Glomerular visceral epithelial cell (primary cell): Measurements from ENCODE around the gene PLEKHF1.
"Not testable (repeated sequence)": the region's sequence is repeated elsewhere in the genome, so short reads cannot be mapped to it uniquely, and the experiment has no call there.

Source experiments
- DNase-seq: peaks from one replicate; pipeline ENCODE4 v3.0.0-alpha.2; 2016; ENCODE audit errors: extremely low spot score

The PLEKHF1 gene

DNA sequence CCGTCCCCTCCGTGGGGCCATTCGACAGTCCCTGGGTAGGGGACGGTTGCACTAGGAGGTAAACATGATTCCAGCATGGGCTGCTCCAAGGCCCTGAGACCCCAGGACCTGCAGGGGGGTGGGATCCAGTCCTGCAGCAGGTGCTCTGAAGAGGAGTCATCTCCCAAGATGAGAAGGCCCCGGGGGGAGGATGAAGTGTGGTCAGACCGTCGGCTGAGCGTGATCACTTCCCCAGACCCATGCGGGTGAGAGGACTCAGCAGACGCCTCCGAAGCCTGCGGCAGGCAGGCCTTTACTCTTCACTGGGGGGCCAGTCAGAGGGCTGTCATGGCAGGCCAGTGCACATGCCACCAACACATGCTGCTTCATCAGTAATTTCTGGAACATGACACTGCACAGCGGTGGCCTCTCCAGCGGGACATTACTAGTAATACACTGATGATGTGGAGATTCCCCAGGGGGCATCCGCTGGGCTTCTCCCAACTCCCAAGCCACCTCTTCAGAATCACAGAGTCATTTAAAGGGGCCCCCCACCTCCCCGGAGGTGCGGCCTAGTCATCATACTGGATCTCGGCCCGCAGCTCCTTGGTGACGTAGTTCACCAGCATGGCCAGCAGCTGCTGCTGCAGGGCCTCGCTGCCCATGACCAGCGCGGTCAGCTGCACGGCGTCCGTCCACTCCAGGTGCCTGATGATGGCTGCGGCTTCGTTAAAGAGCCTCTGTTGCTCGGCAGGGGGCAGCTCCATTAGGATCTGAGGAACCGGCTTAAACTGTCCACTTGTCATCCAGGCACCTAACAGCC is 37.1 kb downstream of the PLEKHF1 start:
- no peak for DNase-seq

DNA sequence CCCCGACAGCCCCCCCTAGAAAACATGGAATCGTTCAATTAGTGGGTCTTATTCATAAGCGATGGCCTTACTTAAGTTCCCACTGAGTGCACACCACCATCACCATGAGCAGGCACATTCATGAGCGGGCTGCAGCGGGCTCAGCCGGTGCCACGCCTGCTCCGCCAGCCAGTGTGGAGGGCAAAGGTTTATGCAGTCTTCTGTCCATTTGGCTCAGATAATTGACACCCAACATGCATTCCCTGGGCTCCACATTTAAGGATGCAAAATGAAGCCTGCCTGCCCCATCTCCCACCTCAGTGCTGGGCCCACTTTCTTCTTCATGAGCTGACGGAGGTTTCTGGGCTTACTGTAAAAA is 37.7 kb downstream of the PLEKHF1 start:
- no peak for DNase-seq

DNA sequence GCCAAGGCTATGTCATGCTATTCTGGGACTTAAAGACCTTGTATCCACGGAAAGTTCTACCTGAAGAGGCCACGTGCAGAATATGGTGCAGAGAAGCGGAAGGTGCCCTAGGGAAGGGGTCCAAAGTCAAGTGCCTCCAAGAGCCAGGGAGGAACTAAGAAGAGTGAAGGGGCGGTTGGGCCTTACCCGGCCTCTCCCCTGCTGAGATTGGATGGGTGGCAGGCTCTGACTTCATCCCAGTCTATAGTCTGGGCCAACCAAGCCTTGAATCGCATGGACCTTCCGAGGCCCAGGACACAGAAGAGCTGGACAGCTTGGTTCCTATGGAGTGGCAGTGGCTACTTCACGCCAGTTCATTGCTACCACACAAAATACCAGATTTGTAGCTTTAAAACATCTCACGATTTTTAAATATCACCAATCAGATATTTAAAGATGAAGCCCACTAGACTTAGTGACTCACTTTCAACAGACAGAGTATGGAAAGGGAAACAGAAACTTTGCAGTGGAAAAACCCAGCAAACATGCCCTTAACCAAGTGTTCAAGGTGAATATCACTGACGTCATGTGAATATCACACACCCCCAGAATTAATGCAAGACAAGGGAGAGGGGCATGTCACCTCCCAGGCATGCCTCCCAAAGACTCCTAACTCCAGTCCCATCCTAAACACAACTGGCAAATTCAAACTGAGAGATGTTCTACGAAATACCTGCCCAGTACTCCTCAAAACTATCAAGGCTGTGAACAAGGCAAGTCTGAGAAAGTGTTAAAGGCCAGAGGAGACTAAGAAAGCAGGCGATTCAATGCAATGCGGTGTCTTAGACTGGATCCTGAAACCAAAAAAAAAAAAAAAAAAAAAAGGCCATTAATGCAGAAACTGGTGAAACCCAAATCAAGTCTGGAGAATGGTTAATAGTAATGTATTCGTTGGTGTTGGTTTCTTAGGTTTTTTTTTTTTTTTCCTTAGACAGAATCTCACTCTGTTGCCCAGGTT is 39.6 kb downstream of the PLEKHF1 start:
- no peak for DNase-seq

DNA sequence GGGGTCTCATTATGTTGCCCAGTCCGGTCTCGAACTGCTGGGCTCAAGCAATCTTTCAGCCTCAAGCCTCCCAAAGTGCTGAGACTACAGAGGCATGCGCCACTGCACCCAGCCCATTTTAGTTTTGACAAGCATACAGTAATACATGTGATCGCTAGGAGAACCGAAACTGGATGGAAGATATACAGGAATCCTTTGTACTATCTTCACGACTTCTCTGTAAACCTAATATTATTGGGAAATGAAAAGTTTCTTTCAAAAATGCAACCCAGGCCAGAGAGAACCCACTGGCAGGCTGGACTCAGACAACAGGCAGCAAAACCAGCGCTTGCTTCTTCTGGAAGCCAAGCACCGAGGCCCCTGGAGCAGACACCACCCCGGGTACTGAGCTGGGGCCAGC is 40.4 kb downstream of the PLEKHF1 start:
- no peak for DNase-seq

DNA sequence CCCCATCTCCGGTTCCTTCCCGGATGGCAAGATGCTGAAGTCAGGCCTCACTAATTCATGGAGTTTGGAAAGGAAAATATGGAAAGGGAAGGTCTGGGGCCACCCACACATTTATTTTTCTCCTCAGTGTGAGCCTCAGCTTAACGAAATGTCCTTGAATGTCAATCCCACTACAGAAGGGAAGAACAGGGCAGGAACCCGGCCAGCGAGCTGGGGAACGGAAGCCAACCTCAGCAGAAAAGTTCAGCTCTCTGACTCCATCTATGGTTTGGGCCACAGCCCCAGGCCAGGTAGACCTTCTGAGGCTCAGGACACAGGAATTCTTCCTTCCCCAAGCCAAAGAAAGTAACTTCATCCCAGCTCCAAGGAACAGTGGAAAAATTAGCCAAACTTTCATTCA is 41.4 kb downstream of the PLEKHF1 start:
- no peak for DNase-seq

DNA sequence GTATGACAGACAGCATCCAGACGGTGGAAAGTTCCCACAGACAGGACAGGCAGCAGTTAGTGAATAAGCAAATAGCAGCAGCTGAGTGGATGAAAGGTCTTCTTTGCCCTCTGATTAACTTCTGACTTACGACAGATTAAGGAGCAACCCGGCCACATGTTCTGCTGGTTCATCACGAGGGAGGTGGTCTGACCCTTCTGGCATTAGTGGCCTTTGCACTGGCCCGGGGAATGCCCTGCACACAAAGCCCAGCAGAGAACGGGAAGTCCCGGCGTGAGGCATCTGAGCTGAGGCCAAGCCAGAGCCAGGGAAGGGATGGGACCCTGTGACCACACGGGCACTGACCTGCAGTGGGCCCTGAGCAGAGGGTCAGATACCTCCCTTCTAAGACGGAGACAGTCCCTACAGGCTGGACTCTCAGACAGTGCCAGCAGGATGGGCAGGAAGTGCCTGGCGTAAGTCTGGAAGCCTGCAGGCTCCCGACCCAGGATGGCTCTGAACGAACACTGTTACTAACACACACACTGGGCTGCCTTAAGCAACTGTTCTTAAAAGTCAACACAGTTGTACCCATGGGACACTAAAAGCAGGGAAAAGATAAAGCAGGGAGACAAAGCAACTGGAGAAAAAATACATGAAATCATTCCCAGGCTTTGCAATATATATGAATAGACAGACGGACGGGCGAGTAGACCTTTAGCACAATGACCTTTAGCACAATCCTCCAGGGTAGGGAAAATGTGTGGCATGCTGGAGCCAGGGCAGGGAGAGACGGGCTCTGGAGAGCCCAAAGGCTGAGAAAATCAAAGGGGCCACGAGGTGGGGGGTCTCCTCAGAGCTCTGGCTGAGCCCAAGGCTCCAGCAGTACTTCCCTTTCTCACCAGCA is 43.5 kb downstream of the PLEKHF1 start:
- DNase-seq: no peak

DNA sequence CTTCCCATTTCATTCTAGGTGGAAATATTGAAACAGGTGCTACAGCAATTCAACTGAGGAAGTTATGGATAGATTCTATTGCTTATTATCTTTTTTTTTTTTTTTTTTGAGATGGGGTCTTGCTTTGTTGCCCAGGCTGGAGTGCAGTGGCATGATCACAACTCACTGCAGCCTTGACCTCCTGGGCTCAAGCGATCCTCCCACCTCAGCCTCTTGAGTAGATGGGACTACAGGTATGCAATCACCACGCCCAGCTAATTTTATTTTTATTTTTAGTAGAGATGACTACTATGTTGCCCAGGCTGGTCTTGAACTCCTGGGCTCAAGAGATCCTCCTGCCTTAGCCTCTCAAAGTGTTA is 44.2 kb downstream of the PLEKHF1 start:
- DNase-seq: not testable (repeated sequence)

DNA sequence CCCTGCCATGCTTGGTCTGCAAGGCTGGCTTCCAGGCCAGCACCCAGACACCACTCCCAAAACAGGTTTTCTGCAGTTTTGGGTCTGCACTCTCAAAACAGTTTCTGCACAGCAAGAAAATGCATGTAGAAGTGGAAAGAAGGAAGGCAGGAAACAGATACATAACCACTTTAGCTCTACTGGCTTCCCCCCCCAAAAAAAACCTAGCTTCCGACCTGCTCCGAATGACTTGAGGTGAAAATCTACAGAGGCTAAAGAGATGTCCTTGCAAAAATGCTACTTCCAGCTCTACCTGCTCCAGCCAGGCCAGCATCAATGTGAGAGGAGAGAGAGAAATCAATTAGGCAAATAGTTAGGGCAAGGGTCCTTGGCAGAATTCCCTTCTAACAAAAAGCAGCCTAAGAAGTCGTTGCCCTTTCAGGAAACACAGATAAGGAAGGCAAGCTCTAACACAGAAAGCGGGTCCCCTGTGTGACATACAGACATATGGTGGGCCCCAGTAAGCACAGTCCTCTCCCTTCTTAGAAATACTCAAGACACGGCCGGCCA is 46.4 kb downstream of the PLEKHF1 start:
- no peak for DNase-seq

DNA sequence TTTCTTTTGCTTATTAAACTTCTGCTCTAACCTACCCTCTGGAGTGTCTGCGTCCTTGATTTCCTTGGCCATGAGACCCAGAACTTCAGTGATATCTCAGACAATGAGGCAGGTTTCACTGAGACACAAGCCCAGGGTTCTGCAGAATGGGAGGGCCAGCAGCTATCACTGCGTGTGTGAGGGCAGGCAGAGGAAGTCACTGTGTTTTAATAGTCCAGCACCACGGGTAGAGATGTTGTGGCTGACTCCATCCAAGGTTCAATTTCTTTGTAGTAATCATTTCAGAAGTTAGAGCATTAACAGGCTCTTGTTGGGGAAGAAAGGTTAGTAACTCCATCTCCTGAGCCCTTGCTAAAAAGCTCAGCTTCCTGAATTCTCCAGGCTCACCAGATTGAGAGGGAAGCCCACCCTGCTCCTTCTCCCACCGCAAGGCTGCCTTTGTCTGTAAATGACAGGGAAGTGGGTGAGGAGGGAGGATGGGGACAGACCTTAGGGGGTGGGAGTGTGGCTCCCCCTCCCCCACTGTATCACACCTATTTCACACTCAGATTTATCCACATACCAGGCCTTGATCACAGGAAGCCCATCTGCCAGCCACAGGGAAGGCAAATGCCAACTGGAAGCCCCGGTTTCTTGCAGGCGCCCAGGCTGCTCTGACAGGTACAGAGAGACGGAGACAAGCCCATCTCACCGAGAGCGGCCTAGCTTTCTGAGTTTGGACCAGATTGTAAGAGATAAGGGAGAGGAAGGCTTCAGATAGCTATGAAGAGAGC is 47.7 kb downstream of the PLEKHF1 start:
- DNase-seq: no peak

DNA sequence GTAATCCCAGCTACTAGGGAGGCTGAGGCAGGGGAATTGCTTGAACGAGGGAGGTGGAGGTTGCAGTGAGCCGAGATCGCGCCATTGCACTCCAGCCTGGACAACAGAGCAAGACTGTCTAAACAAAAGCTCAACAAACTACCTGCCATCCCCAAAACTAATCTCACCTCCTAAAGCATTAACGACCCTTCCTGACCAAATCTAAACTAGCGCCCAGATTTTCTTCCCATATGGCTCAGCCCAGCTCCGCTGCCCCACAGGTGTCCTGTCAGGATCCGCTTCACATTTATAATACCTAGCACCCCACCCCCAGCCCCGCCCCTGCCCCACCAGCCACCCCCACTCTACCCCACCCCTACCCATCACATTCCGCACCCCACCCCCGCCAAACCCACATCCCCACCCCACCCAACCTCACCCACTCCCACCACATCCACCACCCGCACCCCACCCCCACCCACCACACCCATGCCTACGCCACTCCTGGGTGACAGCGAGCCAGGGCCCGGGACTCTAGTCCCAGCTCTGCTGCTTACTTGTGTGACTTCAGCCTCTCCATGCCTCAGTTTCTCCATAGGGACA is 49.2 kb downstream of the PLEKHF1 start:
- no peak for DNase-seq

DNA sequence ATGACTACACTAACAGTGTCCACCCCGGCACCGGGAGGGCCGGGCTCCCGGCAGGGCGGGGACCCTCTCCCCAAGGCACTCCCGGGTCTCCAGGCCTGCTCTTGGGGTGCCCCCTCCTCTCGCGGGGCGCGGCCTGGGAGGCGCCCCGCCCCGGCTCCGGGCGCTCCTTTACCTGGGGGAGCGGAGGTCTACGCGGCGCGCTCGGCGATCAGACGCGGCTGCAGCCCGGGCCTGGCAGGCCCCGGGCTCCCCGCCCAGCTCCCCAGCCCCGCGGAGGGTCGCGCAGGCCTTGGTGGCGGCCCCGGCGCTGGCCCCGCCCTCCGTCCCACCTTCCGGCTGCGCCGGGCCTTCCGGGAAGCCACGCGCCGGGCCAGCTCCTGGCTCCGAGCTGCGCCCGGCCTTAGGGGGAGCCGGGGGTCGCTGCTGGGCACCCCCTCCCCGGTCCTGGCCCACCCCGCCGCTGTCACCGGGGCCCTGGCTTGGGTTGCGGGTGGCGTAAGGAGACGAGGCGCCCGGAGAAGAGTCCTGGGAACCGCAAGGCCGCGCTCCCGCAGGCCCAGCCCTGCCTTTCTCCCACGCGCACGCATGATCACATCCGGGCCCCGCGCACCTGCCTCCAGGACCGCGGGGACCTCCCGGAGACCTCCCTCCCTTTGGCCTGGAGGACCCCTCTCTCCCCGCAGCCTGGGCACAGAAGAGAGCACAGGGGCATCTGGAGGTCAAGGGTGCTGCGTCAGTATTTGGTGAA is 49.9 kb downstream of the PLEKHF1 start, which contains the start of gene C19orf12:
Gene C19orf12, minus strand, starts transcription at position 309 of the 748 bp plus-strand sequence. CDS start 6,848 bp downstream, outside the sequence.
- peak; percentile 41 for DNase-seq

DNA sequence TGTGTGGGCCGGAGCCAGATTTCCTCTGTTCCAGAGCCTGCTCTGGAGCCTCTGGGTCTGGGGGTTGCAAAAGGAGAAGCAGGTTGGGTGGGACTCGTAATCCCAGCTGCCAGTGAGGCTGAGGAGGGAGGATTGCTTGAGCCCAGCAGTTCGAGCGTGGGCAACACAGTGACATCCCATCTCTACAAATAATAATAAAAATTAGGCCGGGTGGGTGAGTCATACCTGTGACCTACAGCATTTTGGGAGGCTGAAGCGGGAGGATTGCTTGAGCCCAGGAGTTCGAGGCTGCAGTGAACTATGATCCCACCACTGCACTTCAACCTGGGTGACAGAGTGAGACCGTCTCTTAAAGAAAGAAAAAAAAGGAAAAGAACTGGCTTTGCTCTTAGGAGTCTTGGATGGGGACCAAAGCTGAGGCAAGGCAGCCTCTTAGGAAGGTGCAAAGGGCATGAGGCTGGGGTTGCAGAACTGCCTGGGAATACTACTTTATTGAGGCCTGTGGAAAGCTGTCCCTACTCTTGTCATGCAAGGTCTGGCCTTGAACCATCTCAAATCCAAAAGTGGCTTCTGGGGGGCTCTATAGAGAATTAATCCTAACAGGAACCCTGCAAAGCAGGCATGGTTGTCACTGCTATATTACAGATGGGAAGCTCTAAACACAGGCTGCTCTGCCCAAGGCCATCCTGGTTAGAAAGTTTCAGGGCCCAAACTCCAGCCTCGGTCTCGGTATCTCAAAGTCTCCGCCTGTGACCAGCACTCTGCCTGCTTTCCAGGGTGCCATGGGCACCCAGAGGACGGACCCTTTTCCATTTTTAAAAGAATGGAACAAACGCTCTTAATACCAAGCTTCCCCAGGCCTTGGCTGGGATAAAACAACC is 50.7 kb downstream of the PLEKHF1 start:
- DNase-seq: no peak

DNA sequence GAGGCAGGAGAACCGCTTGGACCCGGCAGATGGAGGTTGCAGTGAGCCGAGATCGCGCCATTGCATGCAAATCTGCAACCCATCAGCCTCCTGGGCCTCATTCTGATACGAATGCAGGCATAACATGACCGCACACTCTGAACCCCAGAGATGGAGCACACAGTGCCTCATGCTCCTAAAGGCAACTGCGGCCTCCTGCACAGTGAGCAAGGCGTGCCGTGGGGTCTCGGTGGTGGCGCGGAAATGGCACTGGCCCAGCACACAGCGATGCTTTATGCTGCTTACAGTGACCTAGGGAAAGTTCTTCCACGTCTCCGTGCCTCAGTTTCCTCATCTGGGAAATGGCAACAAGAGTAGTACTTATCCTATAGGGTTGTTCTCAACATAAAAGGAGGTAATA is 51.8 kb downstream of the PLEKHF1 start:
- no peak for DNase-seq

DNA sequence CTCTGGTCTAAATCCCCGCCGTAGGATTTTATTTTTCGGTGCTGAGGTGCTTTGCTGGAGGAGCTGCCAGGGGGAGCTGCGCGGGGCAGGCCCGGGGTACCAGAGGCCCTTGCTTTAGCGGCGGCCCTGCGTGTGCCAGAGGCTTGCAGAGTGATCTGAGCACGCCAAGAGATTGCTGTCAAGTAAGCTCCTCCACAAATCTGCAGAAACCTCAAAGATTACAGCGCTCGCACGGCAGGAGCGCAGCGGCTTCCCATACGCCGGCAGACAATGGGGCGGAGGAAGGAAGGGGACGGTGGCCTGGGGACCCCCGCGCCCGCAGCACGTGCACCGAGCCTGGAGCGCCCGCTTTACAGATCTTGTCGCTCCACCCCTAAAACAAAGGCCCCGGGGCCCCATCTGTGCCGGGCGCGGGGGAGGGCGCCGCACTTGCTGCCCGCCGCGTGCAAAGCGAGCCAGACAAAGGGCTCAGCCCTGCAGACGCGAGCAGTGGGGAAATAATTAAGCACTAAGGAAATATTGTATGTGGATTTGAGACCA is 58.9 kb downstream of the PLEKHF1 start:
- DNase-seq: no peak

DNA sequence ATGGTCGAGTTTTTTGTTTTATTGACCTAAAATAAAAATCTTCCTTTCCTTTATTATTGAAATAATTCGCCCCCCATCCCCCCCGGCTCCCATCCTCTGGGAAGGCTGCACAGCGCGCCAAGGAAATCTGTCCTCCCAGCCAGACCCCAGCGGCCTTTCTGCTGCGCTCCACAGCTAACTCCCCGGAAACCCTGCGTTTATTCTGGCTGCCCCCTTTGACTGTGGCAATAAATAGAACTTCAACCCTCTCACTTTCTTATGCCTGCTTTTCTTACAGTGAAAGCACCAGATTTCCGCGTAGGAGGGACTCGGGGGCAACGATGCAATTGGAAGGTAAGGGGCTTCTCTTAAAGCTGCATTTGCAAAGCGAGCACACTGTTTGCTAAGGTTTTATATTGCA is 59.5 kb downstream of the PLEKHF1 start:
- DNase-seq: no peak
